SK-N-MC (cell line): ENCODE measurements around the gene PTPRN2.

ENCODE experiments used
- FOXP2 ChIP-seq: optimal IDR thresholded peaks from 2 replicates; pipeline ENCODE3; 2011; ENCODE audit warnings: mild to moderate bottlenecking, moderate library complexity; ENCODE audit not compliant: insufficient read depth; ENCODE audit errors: extremely low read length, control extremely low read depth
- POLR2AphosphoS5 ChIP-seq: IDR thresholded peaks from 2 replicates; pipeline ENCODE4 v1.6.1; 2012; ENCODE audit warnings: mild to moderate bottlenecking, low read depth, low read length, borderline replicate concordance

DNA sequence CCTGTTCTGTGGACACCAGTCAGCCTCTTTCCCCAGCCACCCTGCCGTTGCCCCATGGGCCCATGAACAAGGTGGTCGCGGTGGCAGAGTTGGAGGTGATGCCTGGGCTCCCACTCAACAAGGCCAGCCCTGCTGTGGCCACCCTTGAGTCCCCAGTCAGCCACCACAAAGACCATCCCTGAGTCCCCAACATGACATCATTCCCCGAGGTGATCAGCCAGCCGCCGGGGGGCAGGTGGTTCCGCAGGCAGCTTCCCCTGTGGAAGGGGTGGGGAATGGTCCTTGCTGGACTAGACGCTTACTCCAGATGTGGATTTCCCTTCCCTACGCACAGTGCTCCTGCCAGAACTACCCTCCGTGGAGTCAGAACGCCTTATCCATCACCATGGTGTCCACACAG lies 271.7 kb downstream of the PTPRN2 start:
- no peak for TF ChIP-seq FOXP2
- TF ChIP-seq POLR2AphosphoS5, result no peak
